ENCODE data around the gene PLXNA4.

DNA sequence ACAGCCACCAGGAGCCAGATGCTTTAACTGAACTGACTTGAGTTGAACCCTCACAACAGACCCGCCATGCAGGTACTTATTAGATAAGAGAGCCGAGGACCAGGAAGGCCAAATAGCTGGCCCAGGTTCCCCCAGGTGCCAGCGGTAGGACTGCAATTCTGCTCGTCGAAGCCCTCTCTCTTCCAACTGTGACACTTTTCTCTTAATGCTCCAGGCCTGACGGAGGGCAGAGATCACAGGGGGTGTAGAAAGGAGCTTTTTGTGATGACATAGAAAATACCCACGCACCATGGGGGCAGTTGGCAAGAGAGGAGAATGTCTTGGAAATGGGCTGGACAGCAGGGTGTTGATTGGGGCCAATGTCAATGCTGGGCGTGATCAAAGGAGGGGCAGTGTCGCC lies 208.5 kb downstream of the PLXNA4 start:
- TF ChIP-seq, protein P1, sequence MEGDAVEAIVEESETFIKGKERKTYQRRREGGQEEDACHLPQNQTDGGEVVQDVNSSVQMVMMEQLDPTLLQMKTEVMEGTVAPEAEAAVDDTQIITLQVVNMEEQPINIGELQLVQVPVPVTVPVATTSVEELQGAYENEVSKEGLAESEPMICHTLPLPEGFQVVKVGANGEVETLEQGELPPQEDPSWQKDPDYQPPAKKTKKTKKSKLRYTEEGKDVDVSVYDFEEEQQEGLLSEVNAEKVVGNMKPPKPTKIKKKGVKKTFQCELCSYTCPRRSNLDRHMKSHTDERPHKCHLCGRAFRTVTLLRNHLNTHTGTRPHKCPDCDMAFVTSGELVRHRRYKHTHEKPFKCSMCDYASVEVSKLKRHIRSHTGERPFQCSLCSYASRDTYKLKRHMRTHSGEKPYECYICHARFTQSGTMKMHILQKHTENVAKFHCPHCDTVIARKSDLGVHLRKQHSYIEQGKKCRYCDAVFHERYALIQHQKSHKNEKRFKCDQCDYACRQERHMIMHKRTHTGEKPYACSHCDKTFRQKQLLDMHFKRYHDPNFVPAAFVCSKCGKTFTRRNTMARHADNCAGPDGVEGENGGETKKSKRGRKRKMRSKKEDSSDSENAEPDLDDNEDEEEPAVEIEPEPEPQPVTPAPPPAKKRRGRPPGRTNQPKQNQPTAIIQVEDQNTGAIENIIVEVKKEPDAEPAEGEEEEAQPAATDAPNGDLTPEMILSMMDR (conservative IDR thresholded peaks at IDR 0.05): no peak
- TF ChIP-seq EZH2 (IDR thresholded peaks at IDR 0.05; ENCODE audit: low read depth): no peak

Measured in PC-9 (cell line).